HG03432 (cell line): Measurements from ENCODE around the gene TRAM2.

ENCODE experiments used
- ATAC-seq: cut with Tn5 transposase; IDR thresholded peaks from one replicate; pipeline ENCODE4 v1.9.1; 2021; ENCODE audit warnings: mild to moderate bottlenecking, moderate library complexity; ENCODE audit not compliant: unreplicated experiment

TRAM2 gene

GRCh38 chr6:52577022-52577777 is at the start of gene TRAM2:
Gene TRAM2 (minus strand): TSS chr6:52577060. CDS start chr6:52576915, 145 bp downstream.
- peak; percentile 61 for ATAC-seq

- no peak for ATAC-seq
Observed at GRCh38 chr6:52622810-52623209, 46.0 kb upstream of the TRAM2 start.

GRCh38 chr6:52621631-52622030 is 44.8 kb upstream of the TRAM2 start:
- ATAC-seq, result no peak

- no peak for ATAC-seq
Observed at GRCh38 chr6:52620906-52621190, 44.0 kb upstream of the TRAM2 start.

- ATAC-seq, result no peak
Observed at GRCh38 chr6:52620055-52620905, 43.4 kb upstream of the TRAM2 start.

- ATAC-seq, result no peak
Observed at GRCh38 chr6:52617087-52617486, 40.2 kb upstream of the TRAM2 start.

- ATAC-seq, result no peak
Observed at GRCh38 chr6:52616059-52616690, 39.3 kb upstream of the TRAM2 start.

GRCh38 chr6:52612336-52613054 is 35.6 kb upstream of the TRAM2 start:
- no peak for ATAC-seq

- no peak for ATAC-seq
Observed at GRCh38 chr6:52611833-52612232, 35.0 kb upstream of the TRAM2 start.

GRCh38 chr6:52610745-52611355 is 34.0 kb upstream of the TRAM2 start:
- no peak for ATAC-seq

GRCh38 chr6:52610011-52610410 is 33.2 kb upstream of the TRAM2 start:
- no peak for ATAC-seq

- ATAC-seq, result no peak
Observed at GRCh38 chr6:52605610-52606185, 28.8 kb upstream of the TRAM2 start.

GRCh38 chr6:52603000-52603795 is 26.3 kb upstream of the TRAM2 start:
- peak; percentile 66 for ATAC-seq

GRCh38 chr6:52598824-52599190 is 21.9 kb upstream of the TRAM2 start:
- no peak for ATAC-seq

- ATAC-seq, result peak; percentile 31
Observed at GRCh38 chr6:52598123-52598823, 21.4 kb upstream of the TRAM2 start.

GRCh38 chr6:52597738-52598122 is 20.9 kb upstream of the TRAM2 start:
- no peak for ATAC-seq

- no peak for ATAC-seq
Observed at GRCh38 chr6:52596371-52597028, 19.6 kb upstream of the TRAM2 start.

GRCh38 chr6:52595796-52596130 is 18.9 kb upstream of the TRAM2 start:
- peak; percentile 74 for ATAC-seq
